Eye (tissue), 1 donor: ENCODE data around the gene IL1R1.

ENCODE experiments used
- DNase-seq: peaks from one replicate; pipeline ENCODE4 v3.0.0-alpha.2; 2015

The IL1R1 gene

DNA sequence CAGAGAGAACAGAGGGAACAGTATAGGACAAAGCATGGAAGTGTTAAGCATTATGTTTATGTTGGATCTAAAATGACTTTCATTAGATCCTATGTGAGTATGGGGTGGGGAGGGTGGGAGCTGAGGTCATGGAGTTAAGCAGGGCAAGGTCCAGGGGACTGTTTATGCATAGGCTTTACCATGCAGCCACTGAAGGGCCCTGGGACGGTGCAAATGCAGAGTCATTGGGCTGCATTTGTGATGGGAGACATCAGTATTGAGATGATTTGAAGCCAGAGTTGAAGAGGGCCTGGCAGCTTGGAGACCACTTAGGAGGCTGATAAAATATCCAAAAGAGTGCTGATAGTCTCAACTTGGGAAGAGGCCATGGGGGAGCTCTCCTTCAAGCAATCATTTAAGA lies 66.9 kb downstream of the IL1R1 start:
- no peak for DNase-seq

DNA sequence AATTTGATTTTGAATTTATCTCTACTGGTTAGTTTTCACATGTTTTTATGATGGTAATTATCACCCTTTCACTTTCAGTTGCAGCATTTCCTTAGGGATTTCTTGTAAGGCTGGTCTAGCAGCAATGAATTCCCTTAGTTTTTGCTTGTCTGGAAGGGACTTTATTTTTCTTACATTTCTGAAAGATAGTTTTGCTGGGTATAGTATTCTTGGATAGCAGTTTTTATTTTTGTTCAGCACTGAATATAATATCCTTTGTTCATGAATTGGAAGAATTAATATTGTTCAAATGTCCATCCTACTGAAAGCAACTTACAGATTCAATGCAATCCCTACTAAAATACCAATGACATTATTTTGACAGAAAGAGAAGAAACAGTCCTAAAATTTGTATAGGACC lies 74.5 kb downstream of the IL1R1 start:
- DNase-seq: no peak

DNA sequence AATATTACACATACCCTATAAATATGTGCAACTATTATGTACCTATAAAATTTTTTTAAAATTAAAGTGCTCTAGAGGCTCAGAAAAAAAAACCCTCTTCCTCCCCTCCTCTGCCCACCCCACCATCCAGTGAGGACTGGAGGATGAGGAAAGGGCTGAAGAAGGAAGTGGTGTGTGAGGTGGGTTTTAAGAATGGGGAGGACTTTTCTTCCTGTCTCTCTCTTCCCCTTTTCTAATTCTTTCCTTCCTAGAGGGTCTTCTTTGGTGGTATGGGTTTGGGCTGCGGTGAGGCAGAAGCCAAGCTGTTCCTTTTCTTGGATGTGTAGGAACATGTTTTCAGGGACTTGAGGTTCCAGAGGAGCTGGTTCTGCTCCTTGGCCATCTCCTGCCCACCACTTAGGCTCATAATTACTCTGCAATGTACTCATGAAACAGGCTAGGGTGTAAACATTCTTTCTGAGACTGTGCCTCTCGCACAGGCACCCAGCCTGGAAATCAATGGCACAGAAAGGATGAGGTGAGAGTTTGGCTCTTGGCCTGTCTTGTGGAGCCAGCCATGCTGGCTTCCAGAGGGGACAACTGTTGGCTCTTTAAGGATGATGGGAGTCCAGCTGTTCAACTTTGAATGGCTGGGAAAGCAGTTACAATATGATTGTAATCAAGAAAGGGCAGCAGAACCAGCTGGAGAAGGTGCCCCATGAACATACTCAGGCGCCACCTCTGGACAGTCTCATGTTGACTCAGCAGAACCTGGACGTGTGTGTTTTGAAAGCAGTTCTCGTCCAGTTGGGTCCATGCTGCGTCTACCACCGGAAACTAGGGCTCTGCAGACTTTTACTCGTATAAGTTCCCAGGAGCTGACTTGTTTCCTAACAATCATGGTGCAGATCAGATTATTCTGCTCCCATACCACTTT lies 82.5 kb downstream of the IL1R1 start:
- no peak for DNase-seq

DNA sequence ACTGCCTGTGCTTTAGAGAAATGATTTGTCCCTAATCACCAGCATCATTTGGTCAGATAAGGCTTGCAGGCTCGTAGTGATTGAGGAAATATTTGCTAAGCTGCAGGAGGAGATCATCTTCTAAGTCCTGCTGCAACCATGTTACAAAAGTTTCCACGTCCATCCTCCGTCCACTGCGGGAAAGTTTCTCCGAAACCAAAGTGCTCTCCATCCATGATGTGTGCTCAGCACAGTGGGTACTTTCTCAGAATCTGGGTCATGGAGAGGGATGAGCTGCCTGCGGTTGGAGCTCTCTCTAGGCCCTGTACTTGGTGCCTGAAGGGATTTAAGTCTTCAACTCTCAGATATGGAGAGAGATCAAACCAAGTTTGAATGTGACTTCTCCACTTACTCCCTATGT lies 83.6 kb downstream of the IL1R1 start:
- no peak for DNase-seq

DNA sequence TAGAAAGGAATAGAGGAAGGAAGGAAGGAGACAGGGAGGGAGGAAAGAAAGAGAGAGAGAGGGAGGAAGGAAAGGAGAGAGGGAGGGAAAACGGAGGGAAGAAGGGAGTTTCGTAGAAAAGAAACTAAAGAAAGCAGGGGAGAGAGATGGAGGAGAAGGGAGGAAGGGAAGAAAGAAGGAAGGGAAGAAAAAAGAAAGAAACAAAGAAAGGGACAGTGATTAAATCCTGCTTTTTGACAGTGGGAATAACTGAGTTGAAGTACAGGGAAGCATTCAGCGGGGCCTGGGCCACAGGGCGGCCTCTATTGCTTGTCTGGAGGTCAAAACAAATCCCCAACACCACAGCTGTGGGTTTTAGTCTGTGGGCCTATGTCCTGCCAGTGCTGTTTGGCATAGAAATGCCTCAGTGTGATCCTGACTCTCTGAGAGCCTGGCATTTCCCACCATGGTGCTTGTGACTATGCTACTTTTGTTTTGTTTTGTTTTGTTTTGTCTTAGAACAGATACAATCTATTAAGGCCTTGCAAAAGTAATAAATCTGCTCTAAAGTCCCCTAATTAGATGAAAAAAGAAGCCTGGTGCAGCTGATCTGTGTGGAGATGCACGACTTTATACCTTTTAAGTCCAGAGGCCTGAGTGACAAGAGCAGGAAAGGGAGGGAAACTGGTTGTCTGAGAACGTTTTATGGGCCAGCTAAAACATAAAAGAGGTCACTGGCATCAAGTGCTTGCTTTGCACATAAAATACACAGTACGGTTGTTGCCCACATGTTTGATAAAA lies 84.3 kb downstream of the IL1R1 start:
- no peak for DNase-seq

DNA sequence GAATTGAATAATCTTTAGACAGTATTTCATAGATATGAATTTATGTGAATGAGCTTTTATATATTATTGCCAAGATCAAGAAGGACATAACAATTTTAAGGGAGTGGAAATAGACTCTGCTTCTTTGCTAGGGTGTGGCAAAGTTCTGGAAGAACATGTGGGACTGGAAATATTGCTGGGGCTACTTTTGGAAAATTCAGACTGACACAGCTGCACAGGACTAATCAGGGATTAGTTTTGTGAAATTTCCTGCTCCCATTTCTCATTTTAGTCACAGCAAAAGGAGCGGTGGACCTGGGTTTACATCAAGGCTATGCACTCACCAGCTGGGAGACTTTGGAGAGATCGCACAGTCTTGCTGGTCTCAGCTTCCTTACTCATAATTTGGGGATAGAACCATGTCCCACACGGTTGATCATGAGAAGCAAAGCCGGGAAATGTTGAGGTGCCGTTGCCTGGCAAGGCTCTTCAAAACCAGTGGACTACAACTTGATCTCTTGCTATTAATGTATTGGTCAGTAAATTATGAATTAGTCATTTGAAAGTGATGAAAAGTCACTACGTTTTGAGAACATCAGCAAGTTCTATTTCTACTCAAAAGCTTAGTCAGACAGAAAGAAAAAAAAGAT lies 86.7 kb downstream of the IL1R1 start:
- DNase-seq: no peak
